HG03095 (cell line): ENCODE measurements around the gene BCCIP.

Experiments used
- ATAC-seq: cut with Tn5 transposase; IDR thresholded peaks from one replicate; pipeline ENCODE4 v1.9.1; 2021; ENCODE audit warnings: moderate library complexity; ENCODE audit not compliant: unreplicated experiment

The BCCIP gene

GRCh38 chr10:125822878-125823662 is at the start of gene BCCIP, which contains the start of gene UROS:
Gene BCCIP, plus strand, starts transcription at chr10:125823546. Its CDS starts 12 bp downstream, at chr10:125823558.
Gene UROS, minus strand, starts transcription at chr10:125823258. Its CDS starts 6,759 bp downstream, at chr10:125816499.
- ATAC-seq: peak; percentile 71

GRCh38 chr10:125773687-125774543 is 49.4 kb upstream of the BCCIP start:
- no peak for ATAC-seq

GRCh38 chr10:125774581-125775191 is 48.7 kb upstream of the BCCIP start:
- ATAC-seq: no peak

GRCh38 chr10:125775491-125776106 is 47.7 kb upstream of the BCCIP start, which contains the start of gene MMP21:
Gene MMP21, minus strand, starts transcription at chr10:125775821. Its CDS starts 0 bp downstream, at chr10:125775821.
- ATAC-seq: no peak

GRCh38 chr10:125777806-125778205 is 45.5 kb upstream of the BCCIP start:
- ATAC-seq: no peak

- no peak for ATAC-seq
Measured at GRCh38 chr10:125778556-125778955, 44.8 kb upstream of the BCCIP start.

GRCh38 chr10:125779403-125780327 is 43.7 kb upstream of the BCCIP start:
- ATAC-seq: no peak

GRCh38 chr10:125781374-125781773 is 42.0 kb upstream of the BCCIP start:
- ATAC-seq: no peak

GRCh38 chr10:125782054-125782453 is 41.3 kb upstream of the BCCIP start:
- ATAC-seq: no peak

GRCh38 chr10:125782616-125783015 is 40.7 kb upstream of the BCCIP start:
- ATAC-seq: no peak

GRCh38 chr10:125783408-125783807 is 39.9 kb upstream of the BCCIP start:
- no peak for ATAC-seq

GRCh38 chr10:125783957-125784356 is 39.4 kb upstream of the BCCIP start:
- peak; percentile 89 for ATAC-seq

GRCh38 chr10:125785791-125786190 is 37.6 kb upstream of the BCCIP start:
- no peak for ATAC-seq

- ATAC-seq: no peak
Measured at GRCh38 chr10:125788156-125789034, 35.0 kb upstream of the BCCIP start.

GRCh38 chr10:125792342-125793300 is 30.7 kb upstream of the BCCIP start:
- no peak for ATAC-seq

- ATAC-seq: no peak
Measured at GRCh38 chr10:125795128-125795527, 28.2 kb upstream of the BCCIP start.

GRCh38 chr10:125795637-125796190 is 27.6 kb upstream of the BCCIP start:
- no peak for ATAC-seq
